T-cell (primary cell): ENCODE measurements around the gene DOCK4. TPM values are rescaled to one million over a fixed set of nuclear protein-coding genes. Genes with fewer than 3 reads are reported as not detected.

Experiments used
- ATAC-seq, 4 experiments: fragments of 200-7000 bp in 3 of 4; fragments of 150-1000 bp in 1 of 4; cut with Tn5 transposase; replicated peaks in 1 of 4; 1 replicate in 3 of 4; 2 replicates in 1 of 4; pipeline ENCODE4 v1.10.0; 2021; ENCODE audit warnings: moderate library complexity in 3 of 4, mild to moderate bottlenecking in 2 of 4, moderate number of reproducible peaks in 1 of 4
- CTCF ChIA-PET, 2 donors: fragments of 300-600 bp; sonication (Branson Sonifier 250); formaldehyde crosslinking; loops; one replicate each; lab custom pipeline; 2022; ENCODE audit warnings: antibody characterized with exemption in 2 of 2; lab: Charles Lee
- POLR2A ChIA-PET, 2 donors: fragments of 300-600 bp; sonication (Branson Sonifier 250); formaldehyde crosslinking; loops; one replicate each; lab custom pipeline; 2022; ENCODE audit warnings: antibody characterized with exemption in 2 of 2; lab: Charles Lee
- DNase-seq, 35 experiments: peaks; one replicate each; pipeline versions ENCODE4 v3.0.0 to v3.0.0-alpha.2; 2013 to 2023
- H3K27ac ChIP-seq: one replicate; pipeline ENCODE4 v1.5.1; 2013; ENCODE audit warnings: low read length
- H3K27me3 ChIP-seq, 2 experiments: replicated peaks in 1 of 2; 1 replicate in 1 of 2; 2 replicates in 1 of 2; pipeline versions ENCODE4 v1.6.1 to v1.7.0; 2013; ENCODE audit warnings: low read length in 1 of 2, mixed read lengths in 1 of 2; ENCODE audit not compliant: control insufficient read depth in 2 of 2, insufficient read depth in 2 of 2; ENCODE audit errors: extremely low read depth in 1 of 2
- H3K36me3 ChIP-seq, 2 donors: 1 replicate in 1 of 2; 2 replicates in 1 of 2; pipeline versions ENCODE4 v1.6.1 to v1.7.0; 2013; ENCODE audit warnings: low read length in 1 of 2; ENCODE audit not compliant: control insufficient read depth in 2 of 2, insufficient read depth in 1 of 2; ENCODE audit errors: extremely low read depth in 1 of 2
- H3K4me1 ChIP-seq, 2 experiments: 1 replicate in 1 of 2; 2 replicates in 1 of 2; pipeline versions ENCODE4 v1.6.1 to v1.7.0; 2013; ENCODE audit warnings: low read length in 2 of 2, mixed read lengths in 1 of 2; ENCODE audit not compliant: insufficient read depth in 2 of 2, control insufficient read depth in 1 of 2; ENCODE audit errors: extremely low read depth in 1 of 2
- H3K4me3 ChIP-seq, 2 donors: 1 replicate in 1 of 2; 2 replicates in 1 of 2; pipeline versions ENCODE4 v1.5.1 to v1.7.0; 2013; ENCODE audit warnings: mild to moderate bottlenecking in 2 of 2, low read length in 1 of 2, moderate library complexity in 1 of 2; ENCODE audit not compliant: control insufficient read depth in 1 of 2; ENCODE audit errors: extremely low read depth in 1 of 2
- H3K9me3 ChIP-seq: 2 replicates; pipeline ENCODE4 v1.7.0; 2013
- H3K27ac Mint-ChIP-seq, 2 donors: one replicate each; pipeline ENCODE4 v1.8.0; 2020 to 2021; ENCODE audit warnings: mild to moderate bottlenecking in 2 of 2, mixed read lengths in 2 of 2
- H3K27me3 Mint-ChIP-seq, 2 donors: one replicate each; pipeline ENCODE4 v1.8.0; 2021 to 2022; ENCODE audit warnings: mixed read lengths in 2 of 2
- H3K36me3 Mint-ChIP-seq: one replicate; pipeline ENCODE4 v1.8.0; 2021; ENCODE audit warnings: mixed read lengths
- H3K4me1 Mint-ChIP-seq, 3 donors: one replicate each; pipeline ENCODE4 v1.8.0; 2020 to 2022; ENCODE audit warnings: mixed read lengths in 3 of 3, mild to moderate bottlenecking in 1 of 3
- H3K4me3 Mint-ChIP-seq, 3 donors: one replicate each; pipeline ENCODE4 v1.8.0; 2020 to 2022; ENCODE audit warnings: mild to moderate bottlenecking in 3 of 3, mixed read lengths in 3 of 3, moderate library complexity in 3 of 3
- H3K9me3 Mint-ChIP-seq, 3 donors: one replicate each; pipeline ENCODE4 v1.8.0; 2020 to 2022; ENCODE audit warnings: mixed read lengths in 3 of 3
- WGBS: methylation state at CpG from one replicate; pipeline ENCODE4 v1.1.5; 2013; ENCODE audit warnings: missing lambda C conversion rate; ENCODE audit not compliant: insufficient coverage; 5-methylcytosine and 5-hydroxymethylcytosine counted together
- total RNA-seq, 35 experiments: library from RNA in 6 of 35; stranded (reverse) in 6 of 35; fragments of 120-200 nt in 1 of 35; gene quantifications; one replicate each; pipeline versions ENCODE4 v1.2.1 to v1.2.4 and lab custom pipeline; 2013 to 2026

The DOCK4 gene
- total RNA-seq, 5 donors from 2014 or later (not counting 1 experiment from before 2014, with no cell fraction given): 0.35 to 1.4 (median 0.85) TPM

DNA sequence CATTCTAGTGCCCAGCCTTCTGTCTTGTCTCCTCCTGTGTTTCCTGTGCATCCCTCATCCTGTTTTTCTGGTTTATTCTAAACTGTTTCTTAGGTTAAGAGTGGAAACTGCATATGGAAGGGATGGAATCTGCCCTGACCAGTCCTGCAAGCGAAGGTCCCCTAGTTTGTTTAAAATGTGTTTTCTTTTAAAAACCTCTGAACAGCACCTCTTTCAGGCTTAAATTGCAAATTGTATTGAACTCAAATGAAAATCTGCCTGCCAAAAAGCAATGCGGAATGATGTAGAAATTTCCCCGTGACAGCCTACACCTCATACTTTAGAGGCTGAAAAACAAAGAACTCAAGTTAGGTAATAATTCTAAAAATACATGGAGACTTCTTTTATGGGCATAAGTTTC, 421.1 kb downstream of the DOCK4 start:
- H3K36me3 ChIP-seq: no peaks in the 10 kb centered on the region
- no peaks in the 10 kb centered on the region for H3K4me1 Mint-ChIP-seq
- no peak overlapping the region for H3K4me3 ChIP-seq
- H3K4me1 ChIP-seq: no peaks in the 10 kb centered on the region
- no peaks in the 10 kb centered on the region for H3K36me3 Mint-ChIP-seq
- H3K4me3 Mint-ChIP-seq: no peak overlapping the region
- H3K27ac Mint-ChIP-seq: no peak overlapping the region
- POLR2A ChIA-PET: no interaction called here
- no CpG with 5 or more reads among the region's 3 CpGs for WGBS
- no peak overlapping the region for H3K27ac ChIP-seq
- H3K27me3 ChIP-seq: no peaks in the 10 kb centered on the region
- DNase-seq (no peak), ATAC-seq (no peak)
- peaks cover 4 to 18% of the 10 kb centered on the region in 2 donors for H3K27me3 Mint-ChIP-seq
- no peaks in the 10 kb centered on the region for H3K9me3 ChIP-seq
- H3K9me3 Mint-ChIP-seq: no peaks in the 10 kb centered on the region
- CTCF ChIA-PET: no interaction called here

DNA sequence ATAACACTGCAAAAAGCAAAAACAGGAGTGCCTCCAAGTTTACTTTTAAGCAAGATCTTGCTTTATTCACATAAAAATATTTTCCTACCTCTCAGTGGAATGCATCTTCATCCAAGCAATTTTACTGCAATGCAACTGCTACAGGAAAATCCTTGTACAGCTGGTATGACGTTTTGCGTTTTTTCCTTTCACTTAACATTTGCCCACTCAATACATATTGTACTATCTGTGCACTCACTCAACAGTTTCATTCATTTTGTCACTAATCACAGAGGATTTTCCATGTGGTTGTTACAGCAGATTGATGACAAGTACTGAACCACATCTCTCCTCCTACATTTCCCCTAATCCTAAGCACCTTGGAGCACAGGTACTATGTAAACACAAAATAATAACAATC, 421.9 kb downstream of the DOCK4 start:
- Mint-ChIP-seq H3K4me3 (no peak overlapping the region), H3K4me1 (no peaks in the 10 kb centered on the region), H3K27me3 (peaks cover 5 to 18% of the 10 kb centered on the region in 2 donors), H3K36me3 (no peaks in the 10 kb centered on the region), H3K27ac (no peak overlapping the region), H3K9me3 (no peaks in the 10 kb centered on the region)
- WGBS: 94% methylated on average over 2 of the region's 2 CpGs
- no peaks in the 10 kb centered on the region for H3K36me3 ChIP-seq
- H3K4me3 ChIP-seq: no peak overlapping the region
- DNase-seq (no peak), ATAC-seq (no peak)
- H3K27me3 ChIP-seq: no peaks in the 10 kb centered on the region
- H3K4me1 ChIP-seq: no peaks in the 10 kb centered on the region
- no peaks in the 10 kb centered on the region for H3K9me3 ChIP-seq
- H3K27ac ChIP-seq: no peak overlapping the region
- ChIA-PET CTCF (no interaction called here), POLR2A (no interaction called here)

DNA sequence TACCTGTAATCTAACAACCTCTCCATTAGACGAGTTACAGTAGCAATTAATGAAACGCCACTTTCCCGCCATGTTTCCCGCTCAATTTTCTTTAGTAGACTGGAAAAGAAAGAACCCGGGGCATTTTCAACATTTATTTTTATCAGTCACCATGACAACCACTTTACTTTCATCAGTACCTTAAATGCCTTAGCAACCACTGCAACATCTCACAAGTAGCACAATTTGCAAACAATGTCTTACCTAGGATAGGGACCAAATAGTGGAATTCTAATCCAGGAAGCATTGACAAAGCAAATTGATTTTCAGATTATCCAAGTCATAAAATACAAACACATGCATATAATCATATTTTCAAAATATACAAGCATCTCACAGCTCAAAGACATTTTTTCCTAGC, 422.3 kb downstream of the DOCK4 start:
- no peaks in the 10 kb centered on the region for H3K9me3 Mint-ChIP-seq

DNA sequence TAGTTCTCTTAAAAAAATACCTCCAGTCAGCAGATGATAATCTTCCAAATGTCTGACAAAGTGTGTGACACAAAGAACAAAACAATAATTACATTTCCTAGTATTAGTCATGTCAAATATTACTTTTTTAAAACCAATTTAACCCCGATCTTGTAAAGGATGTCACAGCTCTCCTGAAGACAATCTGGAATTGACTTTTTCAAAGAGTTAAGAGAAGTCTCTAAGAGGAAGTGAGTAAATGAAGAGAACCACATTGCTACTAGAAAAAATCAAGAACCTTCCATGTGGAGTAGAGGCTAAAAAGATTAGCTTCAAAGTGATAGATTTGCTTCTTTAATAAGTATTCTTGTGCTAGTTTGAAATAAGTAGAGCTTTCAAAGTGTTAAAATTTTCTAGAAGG, 425.7 kb downstream of the DOCK4 start:
- H3K4me3 Mint-ChIP-seq: no peak overlapping the region
- Histone ChIP-seq H3K36me3 (no peaks in the 10 kb centered on the region), H3K4me3 (no peak overlapping the region), H3K27me3 (no peaks in the 10 kb centered on the region), H3K4me1 (no peaks in the 10 kb centered on the region), H3K9me3 (no peaks in the 10 kb centered on the region), H3K27ac (no peak overlapping the region)
- peaks cover 3 to 16% (median 5%) of the 10 kb centered on the region in 3 donors for H3K9me3 Mint-ChIP-seq
- H3K4me1 Mint-ChIP-seq: no peaks in the 10 kb centered on the region
- H3K27ac Mint-ChIP-seq: no peak overlapping the region
- ChIA-PET POLR2A (no interaction called here), CTCF (interaction anchor here (0.6 to 1.0 kb wide), 2 partner anchors 9 to 1948 kb away, joined by 3 read pairs; no protein-coding TSS in a partner anchor)
- H3K36me3 Mint-ChIP-seq: no peaks in the 10 kb centered on the region
- ATAC-seq: no peak
- no peak for DNase-seq
- WGBS: no CpG with 5 or more reads among the region's 1 CpG
- peaks cover 5 to 12% of the 10 kb centered on the region in 2 donors for H3K27me3 Mint-ChIP-seq

More for the DNA sequence above, 422.3 kb downstream of the DOCK4 start:
- Mint-ChIP-seq H3K27ac (no peak overlapping the region), H3K36me3 (no peaks in the 10 kb centered on the region), H3K4me3 (no peak overlapping the region), H3K27me3 (peaks cover 5 to 18% of the 10 kb centered on the region in 2 donors), H3K4me1 (no peaks in the 10 kb centered on the region)
- no peak for ATAC-seq
- WGBS: 81% methylated on average over 4 of the region's 5 CpGs
- no peak for DNase-seq
- Histone ChIP-seq H3K27me3 (no peaks in the 10 kb centered on the region), H3K36me3 (no peaks in the 10 kb centered on the region), H3K27ac (no peak overlapping the region), H3K4me1 (no peaks in the 10 kb centered on the region), H3K9me3 (no peaks in the 10 kb centered on the region), H3K4me3 (no peak overlapping the region)
- POLR2A ChIA-PET: no interaction called here
- CTCF ChIA-PET: no interaction called here

DNA sequence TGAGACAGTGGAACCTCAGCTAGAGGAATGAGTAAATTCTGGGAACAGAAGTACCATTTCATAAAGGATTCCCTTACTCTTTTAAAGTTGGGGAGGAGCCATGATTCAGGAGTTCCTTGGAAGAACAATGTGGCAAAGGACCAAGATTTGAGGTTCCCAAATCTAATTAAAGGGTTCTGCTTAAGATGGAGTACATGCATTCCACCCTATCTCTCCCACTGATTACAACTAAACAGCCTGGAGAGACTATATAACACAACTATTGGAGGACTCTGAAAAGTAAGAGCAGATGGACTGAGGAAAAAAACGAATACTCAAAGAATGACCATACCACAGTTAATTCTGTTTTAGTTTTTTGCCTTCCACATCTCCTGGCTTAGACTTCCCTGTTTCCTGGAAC, 431.0 kb downstream of the DOCK4 start:
- DNase-seq (no peak), ATAC-seq (no peak)
- Mint-ChIP-seq H3K9me3 (peaks cover 4 to 16% (median 5%) of the 10 kb centered on the region in 3 donors), H3K27me3 (peaks cover 5 to 6% of the 10 kb centered on the region in 2 donors), H3K36me3 (no peaks in the 10 kb centered on the region), H3K27ac (no peak overlapping the region), H3K4me3 (no peak overlapping the region), H3K4me1 (no peaks in the 10 kb centered on the region)
- Histone ChIP-seq H3K9me3 (no peaks in the 10 kb centered on the region), H3K27ac (no peak overlapping the region), H3K36me3 (no peaks in the 10 kb centered on the region), H3K27me3 (no peaks in the 10 kb centered on the region), H3K4me3 (no peak overlapping the region), H3K4me1 (no peaks in the 10 kb centered on the region)
- ChIA-PET POLR2A (no interaction called here), CTCF (interaction anchor here in 1 of 2 donors (0.6 kb wide), 1 partner anchor 122 kb away, joined by 3 read pairs; no protein-coding TSS in a partner anchor)
- no CpG with 5 or more reads among the region's 1 CpG for WGBS

DNA sequence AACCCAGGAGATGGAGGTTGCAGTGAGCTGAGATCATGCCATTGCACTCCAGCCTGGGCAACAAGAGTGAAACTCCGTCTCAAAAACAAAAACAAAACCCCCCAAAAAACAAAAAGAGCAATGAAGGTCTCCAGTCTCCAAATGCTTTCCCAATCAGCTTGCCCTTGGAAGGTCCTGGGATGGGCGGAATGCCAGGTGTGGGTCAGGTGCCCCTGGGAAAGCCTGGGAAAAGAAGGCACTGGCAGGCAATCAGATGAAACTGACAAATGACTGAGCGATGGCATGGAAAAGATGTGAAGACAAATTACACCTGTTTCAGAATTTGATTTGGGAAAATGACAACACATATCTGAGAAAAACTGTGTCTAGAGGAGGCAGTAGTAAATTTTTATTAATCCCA, 433.5 kb downstream of the DOCK4 start:
- CTCF ChIA-PET: interaction anchor here in 1 of 2 donors (0.7 kb wide), 1 partner anchor 55 kb away, joined by 3 read pairs; no protein-coding TSS in a partner anchor
- Histone ChIP-seq H3K27ac (no peak overlapping the region), H3K36me3 (no peaks in the 10 kb centered on the region), H3K4me3 (no peak overlapping the region), H3K4me1 (no peaks in the 10 kb centered on the region), H3K27me3 (no peaks in the 10 kb centered on the region), H3K9me3 (no peaks in the 10 kb centered on the region)
- ATAC-seq (no peak), DNase-seq (no peak)
- no peaks in the 10 kb centered on the region for H3K36me3 Mint-ChIP-seq
- 86% methylated on average over 1 of the region's 3 CpGs for WGBS
- H3K27me3 Mint-ChIP-seq: peaks cover 5 to 8% of the 10 kb centered on the region in 2 donors
- POLR2A ChIA-PET: no interaction called here
- H3K27ac Mint-ChIP-seq: no peak overlapping the region
- H3K4me3 Mint-ChIP-seq: no peak overlapping the region
- no peaks in the 10 kb centered on the region for H3K4me1 Mint-ChIP-seq
- peaks cover 4 to 15% (median 5%) of the 10 kb centered on the region in 3 donors for H3K9me3 Mint-ChIP-seq

DNA sequence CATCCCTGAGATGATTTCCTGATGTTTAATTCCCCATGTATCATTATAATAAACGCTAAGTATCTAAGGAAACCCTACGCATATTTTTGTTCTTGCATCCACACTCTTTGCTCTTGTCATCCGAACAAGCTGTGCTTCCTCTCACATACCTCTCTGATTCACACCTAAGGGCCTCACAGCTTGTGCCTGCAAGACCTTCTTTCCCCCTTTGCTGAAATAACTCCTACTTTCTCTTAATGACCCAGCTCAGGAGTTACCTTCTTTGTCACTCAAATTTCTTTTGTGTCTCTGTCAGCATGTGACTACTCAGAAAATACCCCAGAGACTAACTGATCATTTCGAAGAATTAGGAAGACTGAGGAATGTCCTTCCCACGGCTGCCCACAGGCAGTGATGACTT, 434.6 kb downstream of the DOCK4 start:
- Mint-ChIP-seq H3K27ac (no peak overlapping the region), H3K4me1 (no peaks in the 10 kb centered on the region), H3K27me3 (peaks cover 5 to 8% of the 10 kb centered on the region in 2 donors), H3K36me3 (no peaks in the 10 kb centered on the region), H3K9me3 (peaks cover 4 to 9% (median 5%) of the 10 kb centered on the region in 3 donors), H3K4me3 (no peak overlapping the region)
- H3K36me3 ChIP-seq: no peaks in the 10 kb centered on the region
- no peaks in the 10 kb centered on the region for H3K4me1 ChIP-seq
- H3K27me3 ChIP-seq: no peaks in the 10 kb centered on the region
- DNase-seq (no peak), ATAC-seq (no peak)
- H3K4me3 ChIP-seq: no peak overlapping the region
- POLR2A ChIA-PET: no interaction called here
- H3K9me3 ChIP-seq: no peaks in the 10 kb centered on the region
- CTCF ChIA-PET: no interaction called here
- 80% methylated on average over 5 of the region's 5 CpGs for WGBS
- no peak overlapping the region for H3K27ac ChIP-seq
